MCF 10A (cell line): ENCODE measurements around the gene ZBTB14. TPM values are rescaled to one million over a fixed set of nuclear protein-coding genes. Genes with fewer than 3 reads are reported as not detected.
A peak's percentile ranks its signal among the peaks of the same experiment; 100 is the strongest.

Experiments
- BruUV-seq: library from RNA; stranded (reverse); fragments of 400-500 nt; replicated peaks from 2 replicates; lab custom pipeline; 2021; lab: Mats Ljungman, UMichigan
- CTCF ChIA-PET: fragments of 300-600 bp; sonication (Branson Sonifier 250); formaldehyde crosslinking; extraction: SDS; loops from one replicate; lab custom pipeline; 2021; ENCODE audit warnings: antibody characterized with exemption, inconsistent platforms; lab: Yijun Ruan, JAX
- POLR2A ChIA-PET: fragments of 300-600, 350-650 bp; sonication (Branson Sonifier 250); formaldehyde crosslinking; extraction: SDS; loops from one replicate; lab custom pipeline; 2020; ENCODE audit warnings: antibody characterized with exemption, inconsistent platforms; lab: Yijun Ruan, JAX
- DNase-seq: peaks from one replicate; pipeline ENCODE4 v3.0.0-alpha.2; 2018; ENCODE audit not compliant: unreplicated experiment
- H3K27ac Mint-ChIP-seq: one replicate; pipeline ENCODE4 v1.8.0; 2022; ENCODE audit warnings: mild to moderate bottlenecking, low read depth, mixed read lengths; ENCODE audit not compliant: unreplicated experiment
- H3K27me3 Mint-ChIP-seq: one replicate; pipeline ENCODE4 v1.8.0; 2022; ENCODE audit warnings: mixed read lengths; ENCODE audit not compliant: insufficient read depth, unreplicated experiment
- H3K36me3 Mint-ChIP-seq: one replicate; pipeline ENCODE4 v1.8.0; 2022; ENCODE audit warnings: mild to moderate bottlenecking, moderate library complexity, mixed read lengths; ENCODE audit not compliant: insufficient read depth, unreplicated experiment
- H3K4me1 Mint-ChIP-seq: one replicate; pipeline ENCODE4 v1.8.0; 2022; ENCODE audit warnings: mixed read lengths; ENCODE audit not compliant: insufficient read depth, unreplicated experiment
- H3K4me3 Mint-ChIP-seq: one replicate; pipeline ENCODE4 v1.8.0; 2022; ENCODE audit warnings: mild to moderate bottlenecking, moderate library complexity, mixed read lengths; ENCODE audit not compliant: unreplicated experiment
- H3K9me3 Mint-ChIP-seq: one replicate; pipeline ENCODE4 v1.8.0; 2022; ENCODE audit warnings: mixed read lengths; ENCODE audit not compliant: unreplicated experiment
- CTCF ChIP-seq: fragments of 200-600 bp; IDR thresholded peaks from one replicate; pipeline ENCODE4 v1.8.0; 2022; ENCODE audit warnings: antibody characterized with exemption, mild to moderate bottlenecking; ENCODE audit not compliant: unreplicated experiment
- intact Hi-C: fragments of 100-400 bp; cut with micrococcal nuclease; formaldehyde crosslinking; loops from 2 replicates; pipeline ENCODE4 v1.14.1; 2022
- total RNA-seq: library from RNA; stranded (reverse); gene quantifications from 2 replicates; pipeline ENCODE4 v1.2.3, GENCODE V29; 2022

Gene ZBTB14
- total RNA-seq, 1 experiment from 2014 or later = 7.3 TPM

- Mint-ChIP-seq H3K4me1 (no peaks in the 10 kb centered on the region), H3K27me3 (peaks cover 60% of the 10 kb centered on the region), H3K27ac (no peak overlapping the region), H3K9me3 (no peaks in the 10 kb centered on the region), H3K36me3 (no peaks in the 10 kb centered on the region), H3K4me3 (no peak overlapping the region)
- CTCF ChIA-PET = interaction anchor here (0.6 to 1.6 kb wide), 3 partner anchors 13 to 229 kb away, joined by 4 to 6 read pairs (median 6); no protein-coding TSS in a partner anchor
- intact Hi-C loops = no loop called here
- no TSS peak for BruUV-seq
- no peak for DNase-seq
- no peak for TF ChIP-seq CTCF
- POLR2A ChIA-PET = no interaction called here
Measured at GRCh38 chr18:5302606-5303005, 7.1 kb upstream of the ZBTB14 start.

- Mint-ChIP-seq H3K36me3 (peaks cover 5% of the 10 kb centered on the region), H3K4me1 (peaks cover 6% of the 10 kb centered on the region), H3K9me3 (no peaks in the 10 kb centered on the region), H3K27me3 (peaks cover 60% of the 10 kb centered on the region), H3K27ac (no peak overlapping the region), H3K4me3 (no peak overlapping the region)
- ChIA-PET POLR2A (interaction anchor here (0.8 kb wide), 1 partner anchor 1040 kb away, joined by 3 read pairs; no protein-coding TSS in a partner anchor), CTCF (no interaction called here)
- TF ChIP-seq CTCF = no peak
- intact Hi-C loops = no loop called here
- no TSS peak for BruUV-seq
- no peak for DNase-seq
Measured at GRCh38 chr18:5300476-5301010, 5.0 kb upstream of the ZBTB14 start.

- Mint-ChIP-seq H3K36me3 (peaks cover 5% of the 10 kb centered on the region), H3K4me1 (peaks cover 6% of the 10 kb centered on the region), H3K27ac (no peak overlapping the region), H3K9me3 (no peaks in the 10 kb centered on the region), H3K27me3 (peaks cover 48% of the 10 kb centered on the region), H3K4me3 (no peak overlapping the region)
- CTCF ChIA-PET = no interaction called here
- BruUV-seq = no TSS peak
- no peak for TF ChIP-seq CTCF
- DNase-seq = no peak
- POLR2A ChIA-PET = no interaction called here
- intact Hi-C loops = loop anchor here (5.0 kb wide), 1 partner anchor 61 kb away; no protein-coding TSS in a partner anchor
Measured at GRCh38 chr18:5298156-5298852, 2.8 kb upstream of the ZBTB14 start.

- Mint-ChIP-seq H3K4me3 (peak overlapping the region; percentile 29), H3K9me3 (no peaks in the 10 kb centered on the region), H3K27ac (peak overlapping the region; percentile 88), H3K36me3 (peaks cover 5% of the 10 kb centered on the region), H3K4me1 (peaks cover 6% of the 10 kb centered on the region), H3K27me3 (peaks cover 41% of the 10 kb centered on the region)
- no TSS peak for BruUV-seq
- DNase-seq = no peak
- no peak for TF ChIP-seq CTCF
- CTCF ChIA-PET = no interaction called here
- POLR2A ChIA-PET = interaction anchor here (1.8 to 2.1 kb wide), 3 partner anchors 14 to 19 kb away, joined by 9 to 13 read pairs (median 11); no protein-coding TSS in a partner anchor
- intact Hi-C loops = loop anchor here (5.0 kb wide), 1 partner anchor 60 kb away; no protein-coding TSS in a partner anchor
Measured at GRCh38 chr18:5297597-5297996, 2.1 kb upstream of the ZBTB14 start.
